GM12891 (cell line): ENCODE measurements around the gene SYT1.

ENCODE experiments used
- POLR2AphosphoS5 ChIP-seq: IDR thresholded peaks from 2 replicates; pipeline ENCODE4 v1.6.1; 2011; ENCODE audit warnings: low read depth, low read length, control low read depth
- TAF1 ChIP-seq: IDR thresholded peaks from 2 replicates; pipeline ENCODE4 v1.6.1; 2011; ENCODE audit warnings: low read depth, low read length, control low read depth

- TF ChIP-seq POLR2AphosphoS5: no peak
- TF ChIP-seq TAF1: no peak
Observed at GRCh38 chr12:79434561-79434960, 570.0 kb downstream of the SYT1 start.
